ENCODE results near the gene CCDC88B. TPM values are rescaled to one million over a fixed set of nuclear protein-coding genes. Genes with fewer than 3 reads are reported as not detected.
"Not testable (repeated sequence)": the region's sequence is repeated elsewhere in the genome, so short reads cannot be mapped to it uniquely, and the experiment has no call there.

Gene CCDC88B
- total RNA-seq, 1 experiment from 2014 or later = 3.0 TPM

- DNase-seq, H3K9me3 ChIP-seq, H3K27me3 ChIP-seq: not testable (repeated sequence)
- H3K36me3 ChIP-seq = peaks cover 37% of the 10 kb centered on the region
- H3K4me3 ChIP-seq = peak overlapping the region; percentile 93
Measured at GRCh38 chr11:64315667-64316526, 24.1 kb upstream of the CCDC88B start.

DNA sequence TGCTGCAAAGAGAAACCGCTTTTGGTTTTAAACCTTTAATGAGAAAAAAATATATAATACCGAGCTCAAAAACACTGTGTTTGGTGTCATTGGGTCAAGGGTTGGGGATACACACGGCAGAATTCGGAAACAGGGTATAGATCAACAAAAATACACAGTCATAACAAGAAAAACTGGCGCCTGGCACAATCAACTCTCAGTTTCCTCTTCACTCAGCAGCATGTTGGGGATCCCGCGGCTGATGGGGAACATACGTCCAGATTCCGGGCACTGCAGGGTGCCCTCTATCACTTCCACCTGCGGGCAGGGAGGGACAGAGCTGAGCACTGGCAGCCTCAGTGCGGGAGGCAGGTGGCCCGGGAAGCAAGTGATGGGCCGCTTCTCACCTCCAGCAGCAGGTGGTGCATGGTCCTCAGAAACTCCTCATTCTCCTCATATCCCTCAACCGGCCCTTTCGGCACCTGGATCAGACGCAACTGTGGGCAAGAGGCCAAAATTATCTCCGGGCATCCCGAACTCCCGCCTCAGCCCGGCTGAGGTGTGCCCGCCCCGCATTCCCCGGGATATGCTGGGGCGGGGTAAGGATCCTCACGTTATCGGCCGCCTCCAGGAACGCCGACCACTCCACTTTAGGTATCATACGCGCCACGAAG is 23.2 kb upstream of the CCDC88B start:
- peaks cover 37% of the 10 kb centered on the region for H3K36me3 ChIP-seq
- H3K9me3 ChIP-seq = no peaks in the 10 kb centered on the region
- DNase-seq = no peak

GRCh38 chr11:64317325-64317960 is 22.6 kb upstream of the CCDC88B start, which contains the start of gene TRMT112:
Gene TRMT112, minus strand, starts transcription at chr11:64317559. Its CDS starts 33 bp downstream, at chr11:64317526.
- DNase-seq = peak; percentile 97
- peaks cover 37% of the 10 kb centered on the region for H3K36me3 ChIP-seq
- H3K9me3 ChIP-seq = no peaks in the 10 kb centered on the region
- H3K27me3 ChIP-seq = no peaks in the 10 kb centered on the region
- H3K4me3 ChIP-seq = peak within 1 kb of the TSS; percentile 93

More for the DNA sequence above, 23.2 kb upstream of the CCDC88B start:
- Histone ChIP-seq H3K4me3 (peak overlapping the region; percentile 93), H3K27me3 (no peaks in the 10 kb centered on the region)

- peak; percentile 96 for DNase-seq
- Histone ChIP-seq H3K27me3 (no peaks in the 10 kb centered on the region), H3K4me3 (peak within 1 kb of the TSS; percentile 93), H3K36me3 (peaks cover 37% of the 10 kb centered on the region), H3K9me3 (no peaks in the 10 kb centered on the region)
Measured at GRCh38 chr11:64317961-64318765, 21.8 kb upstream of the CCDC88B start, which contains the start of gene PRDX5. Gene PRDX5, plus strand, starts transcription at chr11:64318121. Its CDS starts 95 bp downstream, at chr11:64318216.

DNA sequence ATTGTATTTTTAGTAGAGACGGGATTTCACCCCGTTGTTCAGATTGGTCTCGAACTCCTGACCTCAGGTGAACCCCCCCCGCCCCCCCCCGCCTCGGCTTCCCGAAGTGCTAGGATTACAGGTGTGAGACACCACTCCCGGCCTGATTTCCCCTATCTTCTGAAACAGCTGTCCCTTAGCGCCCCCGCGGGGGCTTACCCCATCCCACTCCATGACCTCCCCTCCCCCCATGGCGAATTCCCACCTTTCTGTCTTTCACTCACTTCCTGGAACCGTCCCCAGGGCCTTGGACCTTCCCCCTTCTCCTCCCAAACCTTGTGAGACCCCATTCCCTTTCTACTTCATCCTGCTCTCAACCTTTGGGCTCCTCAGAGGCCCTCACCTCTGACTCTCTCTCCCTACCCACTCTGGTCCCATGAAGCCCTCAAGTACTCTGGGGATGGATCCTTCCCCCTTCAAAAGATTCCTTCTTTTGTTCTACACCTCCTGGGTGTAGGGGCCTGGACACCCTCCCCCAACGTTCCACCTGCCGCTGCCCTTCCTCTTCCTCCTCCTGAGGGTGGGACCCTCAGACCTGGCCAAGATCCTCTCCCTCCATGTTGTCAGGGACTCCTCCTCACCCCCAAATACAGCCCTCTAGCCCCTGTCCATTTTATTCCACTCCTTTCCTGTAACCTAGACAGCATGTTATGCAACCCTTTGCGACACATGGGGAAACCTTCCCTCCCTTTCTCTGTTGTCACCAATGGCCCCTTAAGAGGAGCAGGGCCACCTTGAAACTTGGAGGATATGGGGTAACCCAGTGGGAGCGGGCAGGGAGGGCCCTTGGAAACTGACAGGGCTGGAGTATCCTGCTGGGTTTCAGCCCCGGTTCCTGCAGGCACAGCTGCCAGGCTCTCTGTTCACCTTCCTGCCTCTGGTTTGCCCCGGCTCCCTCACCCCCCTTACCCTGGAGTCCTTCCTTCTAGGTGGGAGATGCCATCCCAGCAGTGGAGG is 20.9 kb upstream of the CCDC88B start:
- Histone ChIP-seq H3K9me3 (no peaks in the 10 kb centered on the region), H3K4me3 (peak overlapping the region; percentile 93), H3K27me3 (no peaks in the 10 kb centered on the region), H3K36me3 (peaks cover 36% of the 10 kb centered on the region)
- no peak for DNase-seq

- no peak for DNase-seq
- H3K36me3 ChIP-seq = peaks cover 22% of the 10 kb centered on the region
Measured at GRCh38 chr11:64320556-64320955, 19.4 kb upstream of the CCDC88B start.

DNA sequence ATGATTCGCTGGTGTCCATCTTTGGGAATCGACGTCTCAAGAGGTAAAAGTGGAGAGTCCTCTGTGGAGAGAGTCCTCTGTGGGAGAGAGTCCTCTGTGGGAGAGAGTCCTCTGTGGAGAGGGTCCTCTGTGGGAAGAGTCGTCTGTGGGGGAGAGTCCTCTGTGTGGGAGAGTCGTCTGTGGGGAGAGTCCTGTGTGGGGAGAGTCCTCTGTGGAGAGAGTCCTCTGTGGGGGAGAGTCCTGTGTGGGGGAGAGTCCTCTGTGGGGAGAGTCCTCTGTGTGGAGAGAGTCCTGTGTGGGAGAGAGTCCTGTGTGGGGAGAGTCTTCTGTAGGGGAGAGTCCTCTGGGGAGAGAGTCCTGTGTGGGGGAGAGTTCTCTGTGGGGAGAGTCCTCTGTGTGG is 19.0 kb upstream of the CCDC88B start:
- Histone ChIP-seq H3K4me3 (no peak overlapping the region), H3K9me3 (no peaks in the 10 kb centered on the region), H3K36me3 (peaks cover 21% of the 10 kb centered on the region), H3K27me3 (no peaks in the 10 kb centered on the region)
- no peak for DNase-seq

More at GRCh38 chr11:64320556-64320955, 19.4 kb upstream of the CCDC88B start:
- H3K4me3 ChIP-seq = no peak overlapping the region
- no peaks in the 10 kb centered on the region for H3K9me3 ChIP-seq
- no peaks in the 10 kb centered on the region for H3K27me3 ChIP-seq

DNA sequence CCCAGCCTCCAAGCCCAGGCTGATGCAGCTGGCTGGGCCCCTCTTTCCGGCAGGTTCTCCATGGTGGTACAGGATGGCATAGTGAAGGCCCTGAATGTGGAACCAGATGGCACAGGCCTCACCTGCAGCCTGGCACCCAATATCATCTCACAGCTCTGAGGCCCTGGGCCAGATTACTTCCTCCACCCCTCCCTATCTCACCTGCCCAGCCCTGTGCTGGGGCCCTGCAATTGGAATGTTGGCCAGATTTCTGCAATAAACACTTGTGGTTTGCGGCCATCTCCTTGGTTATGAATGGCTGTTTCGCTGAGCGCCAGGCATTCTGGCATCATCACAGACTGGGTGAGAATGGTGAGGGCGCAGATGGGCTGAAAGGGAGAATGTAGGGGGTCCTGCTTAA is 18.5 kb upstream of the CCDC88B start:
- H3K36me3 ChIP-seq = peaks cover 16% of the 10 kb centered on the region
- DNase-seq = no peak
- no peaks in the 10 kb centered on the region for H3K9me3 ChIP-seq
- H3K27me3 ChIP-seq = no peaks in the 10 kb centered on the region
- H3K4me3 ChIP-seq = no peak overlapping the region

GRCh38 chr11:64322925-64323260 is 17.1 kb upstream of the CCDC88B start:
- Histone ChIP-seq H3K27me3 (no peaks in the 10 kb centered on the region), H3K4me3 (no peak overlapping the region), H3K9me3 (no peaks in the 10 kb centered on the region), H3K36me3 (peaks cover 8% of the 10 kb centered on the region; the same call in 1 of the 2 replicates)
- DNase-seq = no peak

DNA sequence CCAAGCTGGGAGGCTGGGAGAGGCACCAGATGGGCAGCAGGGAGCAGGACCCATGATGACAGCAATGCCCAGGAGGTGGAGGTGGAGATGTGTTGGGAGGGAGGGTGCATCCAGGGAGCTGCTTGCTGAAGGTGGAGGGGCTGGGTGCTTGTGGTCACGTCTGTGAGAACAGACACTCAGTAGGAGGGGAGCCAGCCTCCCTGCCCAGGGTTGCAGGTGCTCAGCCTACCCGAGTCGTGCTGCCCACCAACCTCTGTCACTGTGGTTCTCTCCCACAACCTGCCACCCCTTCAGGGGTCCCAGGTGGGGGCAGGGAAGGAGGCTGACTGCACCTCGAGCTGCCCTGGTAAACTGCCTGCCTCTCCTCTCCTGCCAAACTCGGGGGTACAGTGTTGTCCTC is 16.6 kb upstream of the CCDC88B start:
- Histone ChIP-seq H3K4me3 (no peak overlapping the region), H3K36me3 (peaks cover 8% of the 10 kb centered on the region; the same call in 1 of the 2 replicates), H3K9me3 (no peaks in the 10 kb centered on the region), H3K27me3 (no peaks in the 10 kb centered on the region)
- DNase-seq = no peak

- H3K36me3 ChIP-seq, H3K27me3 ChIP-seq, H3K4me3 ChIP-seq, DNase-seq, H3K9me3 ChIP-seq: not testable (repeated sequence)
Measured at GRCh38 chr11:64323984-64324383, 16.0 kb upstream of the CCDC88B start.

GRCh38 chr11:64324692-64325469 is 15.1 kb upstream of the CCDC88B start:
- no peak for DNase-seq
- peaks cover 3% of the 10 kb centered on the region; the same call in 1 of the 2 replicates for H3K36me3 ChIP-seq
- H3K4me3 ChIP-seq = no peak overlapping the region
- no peaks in the 10 kb centered on the region for H3K27me3 ChIP-seq
- no peaks in the 10 kb centered on the region for H3K9me3 ChIP-seq

DNA sequence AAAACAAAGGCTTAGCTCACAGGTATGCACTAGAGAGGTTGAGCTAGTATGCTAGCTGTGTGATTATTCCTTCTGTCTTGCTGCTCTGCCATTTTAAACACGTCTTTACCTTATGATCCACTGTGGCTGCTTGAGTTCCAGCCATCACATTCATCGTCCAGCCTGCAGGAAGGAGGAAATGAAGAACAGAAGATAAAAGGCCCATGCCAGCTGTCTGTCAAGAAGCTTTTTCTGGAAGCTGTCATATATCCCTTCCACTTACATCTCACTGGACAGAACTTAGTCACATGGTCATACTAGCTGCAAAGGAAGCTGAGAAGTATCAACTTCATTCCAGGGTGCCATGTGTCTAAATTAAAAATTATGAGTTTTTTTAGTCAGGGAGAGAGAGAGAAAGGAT is 12.6 kb upstream of the CCDC88B start:
- no peak overlapping the region for H3K4me3 ChIP-seq

GRCh38 chr11:64327993-64328392 is 12.0 kb upstream of the CCDC88B start:
- DNase-seq = no peak
- H3K36me3 ChIP-seq = no peaks in the 10 kb centered on the region
- no peaks in the 10 kb centered on the region for H3K27me3 ChIP-seq
- H3K4me3 ChIP-seq = no peak overlapping the region
- H3K9me3 ChIP-seq = no peaks in the 10 kb centered on the region

More for the DNA sequence above, 12.6 kb upstream of the CCDC88B start:
- Histone ChIP-seq H3K27me3 (no peaks in the 10 kb centered on the region), H3K36me3 (no peaks in the 10 kb centered on the region), H3K9me3 (no peaks in the 10 kb centered on the region)
- no peak for DNase-seq

DNA sequence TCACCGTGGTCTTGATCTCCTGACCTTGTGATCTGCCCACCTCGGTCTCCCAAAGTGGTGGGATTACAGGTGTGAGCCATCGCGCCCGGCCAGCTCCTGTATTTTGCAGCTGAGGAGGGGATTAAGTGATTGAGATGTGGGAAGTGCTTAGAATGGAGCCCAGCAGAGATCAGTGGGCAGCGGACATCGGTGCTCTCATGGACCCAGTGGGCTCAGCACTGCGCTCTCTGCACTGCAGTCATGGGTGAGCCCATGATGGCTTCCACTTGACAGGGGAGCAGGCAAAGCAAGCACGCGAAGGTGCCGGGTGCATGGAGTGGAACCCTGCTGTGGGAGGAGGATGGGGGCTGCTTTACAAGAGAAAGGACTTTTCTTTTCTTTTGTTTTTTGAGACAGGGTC is 9.1 kb upstream of the CCDC88B start:
- Histone ChIP-seq H3K4me3 (no peak overlapping the region), H3K27me3 (no peaks in the 10 kb centered on the region), H3K36me3 (no peaks in the 10 kb centered on the region), H3K9me3 (no peaks in the 10 kb centered on the region)
- no peak for DNase-seq
